ENCODE results near the gene EPHA4. TPM values are rescaled to one million over a fixed set of nuclear protein-coding genes. Genes with fewer than 3 reads are reported as not detected.

Gene EPHA4
- 0.37 to 1.2 TPM (median 0.72 TPM) in 5 replicates for total RNA-seq (2022; extraction: Qiagen RNA extraction; ENCODE audit: low read depth)

GRCh38 chr2:221572219-221572820 is at the start of gene EPHA4:
Gene EPHA4, minus strand, starts transcription at chr2:221572304. Its CDS starts 56 bp downstream, at chr2:221572248.

Measured in A549 treated with DMSO at 1 μM for 4 hours (cell line).